GM12878 (cell line): ENCODE measurements around the gene ANO3. TPM values are rescaled to one million over a fixed set of nuclear protein-coding genes. Genes with fewer than 3 reads are reported as not detected.

Experiments
- ATAC-seq: fragments of 200-7000 bp; cut with Tn5 transposase; 3 replicates; pipeline ENCODE4 v1.9.1; 2020; ENCODE audit warnings: mild to moderate bottlenecking, moderate library complexity
- BruUV-seq: library from RNA; stranded (reverse); fragments of 400-500 nt; replicated peaks from 2 replicates; lab custom pipeline; 2021; lab: Mats Ljungman, UMichigan
- CTCF ChIA-PET: fragments of 300-600 bp; sonication (Branson Sonifier 250); formaldehyde crosslinking; extraction: SDS; loops from one replicate; lab custom pipeline; 2021; ENCODE audit warnings: inconsistent platforms; lab: Yijun Ruan, JAX
- POLR2A ChIA-PET: fragments of 350-600 bp; formaldehyde crosslinking; extraction: SDS; loops from one replicate; lab custom pipeline; 2021; ENCODE audit warnings: inconsistent platforms; lab: Charles Lee
- RAD21 ChIA-PET: fragments of 300-600 bp; sonication (Branson Sonifier 250); formaldehyde crosslinking; loops from one replicate; lab custom pipeline; 2023; ENCODE audit warnings: antibody characterized with exemption; ENCODE audit not compliant: unreplicated experiment; lab: Charles Lee
- SMC1A ChIA-PET: fragments of 300-600 bp; sonication (Branson Sonifier 250); formaldehyde crosslinking; loops from one replicate; lab custom pipeline; 2023; ENCODE audit not compliant: unreplicated experiment, uncharacterized antibody; lab: Charles Lee
- DNase-seq: peaks from one replicate; pipeline ENCODE4 v3.0.0-alpha.2; 2011; ENCODE audit warnings: low read depth, low spot score
- FAIRE-seq: peaks from 3 replicates; lab custom pipeline; 2011; peaks lifted over from hg19 to GRCh38; lab: Jason Lieb, UNC
- H2AFZ ChIP-seq: 2 replicates; pipeline ENCODE4 v1.6.0; 2011; ENCODE audit warnings: low read depth, low read length, control low read depth; ENCODE audit not compliant: control insufficient read depth
- H3K27ac ChIP-seq: 2 replicates; pipeline ENCODE4 v1.5.1; 2011; ENCODE audit warnings: control low read depth; ENCODE audit not compliant: control insufficient read depth, insufficient read depth
- H3K27me3 ChIP-seq, 2 experiments: replicated peaks in 1 of 2; 2 replicates each; pipeline versions ENCODE4 v1.6.0 to v1.6.1; 2011; ENCODE audit warnings: low read length in 1 of 2; ENCODE audit not compliant: control insufficient read depth in 2 of 2, insufficient read depth in 2 of 2
- H3K36me3 ChIP-seq, 2 experiments: 2 replicates each; pipeline ENCODE4 v1.5.1; 2011; ENCODE audit warnings: low read length in 1 of 2; ENCODE audit not compliant: control insufficient read depth in 2 of 2, insufficient read depth in 2 of 2
- H3K4me1 ChIP-seq: 2 replicates; pipeline ENCODE4 v1.6.1; 2011; ENCODE audit warnings: mild to moderate bottlenecking, low read length, moderate library complexity, mixed read lengths; ENCODE audit not compliant: control insufficient read depth, insufficient read depth
- H3K4me2 ChIP-seq: 2 replicates; pipeline ENCODE4 v1.6.0; 2011; ENCODE audit warnings: control low read depth; ENCODE audit not compliant: control insufficient read depth, insufficient read depth
- H3K4me3 ChIP-seq: fragments of 200-600 bp; sonication (generic); 2 replicates; pipeline ENCODE4 v1.5.1; 2016
- H3K79me2 ChIP-seq: 2 replicates; pipeline ENCODE4 v1.6.0; 2011; ENCODE audit warnings: low read length; ENCODE audit not compliant: control insufficient read depth, insufficient read depth
- H3K9ac ChIP-seq: 2 replicates; pipeline ENCODE4 v1.8.0; 2011; ENCODE audit warnings: low read length, control low read depth, mixed read lengths; ENCODE audit not compliant: control insufficient read depth, insufficient read depth
- H3K9me3 ChIP-seq: replicated peaks from 3 replicates; pipeline ENCODE4 v1.5.1; 2011; ENCODE audit warnings: mild to moderate bottlenecking, low read length; ENCODE audit not compliant: control insufficient read depth, insufficient read depth
- H4K20me1 ChIP-seq: 2 replicates; pipeline ENCODE4 v1.6.0; 2011; ENCODE audit not compliant: control insufficient read depth, insufficient read depth
- ATF2 ChIP-seq: IDR thresholded peaks from 2 replicates; pipeline ENCODE4 v1.6.1; 2012; ENCODE audit warnings: low read length, inconsistent platforms
- IKZF1 ChIP-seq: fragments of 450-650 bp; conservative IDR thresholded peaks from 2 replicates; pipeline ENCODE4 v1.6.1; 2017; ENCODE audit warnings: antibody characterized with exemption, mild to moderate bottlenecking
- MAX ChIP-seq: IDR thresholded peaks from 2 replicates; pipeline ENCODE4 v1.6.1; 2012; ENCODE audit warnings: low read depth, low read length, improper control_type of control experiment
- MYB ChIP-seq: fragments of 150-350 bp; IDR thresholded peaks from 2 replicates; pipeline ENCODE4 v1.6.1; 2014; ENCODE audit warnings: mild to moderate bottlenecking, low read depth, low read length, borderline replicate concordance
- MYC ChIP-seq: IDR thresholded peaks from 2 replicates; pipeline ENCODE4 v1.6.1; 2011; ENCODE audit warnings: mild to moderate bottlenecking, low read length, moderate library complexity, inconsistent platforms; ENCODE audit not compliant: insufficient read depth, insufficient replicate concordance, insufficient read length, severe bottlenecking
- RUNX3 ChIP-seq: IDR thresholded peaks from 2 replicates; pipeline ENCODE4 v1.6.1; 2012; ENCODE audit warnings: low read length, inconsistent platforms
- SKIL ChIP-seq: fragments of 450-650 bp; IDR thresholded peaks from 2 replicates; pipeline ENCODE4 v1.6.1; 2017; ENCODE audit warnings: mild to moderate bottlenecking, low read depth, inconsistent platforms; ENCODE audit not compliant: poor library complexity, severe bottlenecking
- SREBF2 ChIP-seq: IDR thresholded peaks from 2 replicates; pipeline ENCODE4 v1.6.1; 2012; ENCODE audit warnings: mild to moderate bottlenecking, low read length
- SUPT20H ChIP-seq: IDR thresholded peaks from 2 replicates; pipeline ENCODE4 v1.6.1; 2011; ENCODE audit warnings: low read depth, mild to moderate bottlenecking, low read length, moderate library complexity, borderline replicate concordance; ENCODE audit not compliant: control insufficient read depth
- ZSCAN29 ChIP-seq: fragments of 450-650 bp; IDR thresholded peaks from 2 replicates; pipeline ENCODE4 v1.6.1; 2017; ENCODE audit warnings: mild to moderate bottlenecking, moderate library complexity
- WGBS: methylation state at CpG from one replicate; pipeline ENCODE4 v1.1.6; 2016; ENCODE audit warnings: low lambda C conversion rate; ENCODE audit not compliant: insufficient replicate concordance, insufficient coverage; ENCODE audit errors: missing lambda C conversion rate; 5-methylcytosine and 5-hydroxymethylcytosine counted together
- in situ Hi-C: fragments of 300-500 bp; cut with MboI; formaldehyde crosslinking; loops from 9 replicates; pipeline ENCODE4 v1.14.3; 2018; ENCODE audit warnings: mixed read lengths
- intact Hi-C: fragments of 100-400 bp; cut with micrococcal nuclease; formaldehyde crosslinking; loops from one replicate; pipeline ENCODE4 v1.14.2; 2022; ENCODE audit not compliant: unreplicated experiment
- polyA plus RNA-seq, 11 experiments: library from polyadenylated mRNA; depleted of rRNA in 4 of 11; unstranded in 6 of 11; stranded (reverse) in 5 of 11; fragments of >200 nt; fragmentation: Nextera tagmentation in 4 of 11; fragmentation: Illumina TruSeq in 1 of 11; extraction: Ambion mirVana in 4 of 11; extraction: Trizol in 1 of 11; gene quantifications; 1 replicate in 1 of 11; 2 replicates in 10 of 11; pipeline versions ENCODE4 v1.2.1 to v1.2.3, GENCODE V29; 2011 to 2016; ENCODE audit warnings: inconsistent platforms in 2 of 11, missing spikeins in 2 of 11, low read depth in 1 of 11
- total RNA-seq, 4 experiments: library from RNA; depleted of rRNA in 3 of 4; stranded (reverse); fragments of >200 nt in 3 of 4; fragmentation: Illumina TruSeq in 1 of 4; extraction: Trizol in 1 of 4; gene quantifications; 2 replicates each; pipeline versions ENCODE4 v1.2.1 to v1.2.3, GENCODE V29; 2013 to 2021

The ANO3 gene
- total and polyA plus RNA-seq, 10 of the 15 experiments (the other 5 are each of a cell fraction or from before 2014, with no cell fraction given) = 0.13 to 5.9 (median 0.44) TPM

- Histone ChIP-seq H3K4me3 (no peak overlapping the region), H3K27me3 (no peaks in the 10 kb centered on the region), H3K4me2 (no peak overlapping the region), H3K4me1 (no peaks in the 10 kb centered on the region), H3K9ac (no peak overlapping the region), H2AFZ (no peak overlapping the region), H3K27ac (no peak overlapping the region), H3K36me3 (no peaks in the 10 kb centered on the region), H4K20me1 (no peaks in the 10 kb centered on the region), H3K9me3 (no peaks in the 10 kb centered on the region), H3K79me2 (no peaks in the 10 kb centered on the region)
- POLR2A ChIA-PET = no interaction called here
- RAD21 ChIA-PET = no interaction called here
- intact Hi-C loops = no loop called here
- SMC1A ChIA-PET = interaction anchor here (0.6 to 1.5 kb wide), 5 partner anchors 10 to 228 kb away, joined by 3 to 7 read pairs (median 3); no protein-coding TSS in a partner anchor
- ATAC-seq (no peak), FAIRE-seq (no peak), DNase-seq (no peak)
- no TSS peak for BruUV-seq
- in situ Hi-C loops = no loop called here
- TF ChIP-seq SREBF2 = no peak
- TF ChIP-seq MYB = no peak
- no peak for TF ChIP-seq SUPT20H
- TF ChIP-seq MYC = no peak
- no peak for TF ChIP-seq ATF2
- CTCF ChIA-PET = interaction anchor here (2.3 to 2.6 kb wide), 2 partner anchors 27 to 39 kb away, joined by 6 to 8 read pairs; no protein-coding TSS in a partner anchor
Measured at GRCh38 chr11:26323837-26324236, 8.1 kb upstream of the ANO3 start.

- Histone ChIP-seq H3K9ac (no peak overlapping the region), H4K20me1 (no peaks in the 10 kb centered on the region), H3K9me3 (no peaks in the 10 kb centered on the region), H3K4me1 (no peaks in the 10 kb centered on the region), H3K4me2 (no peak overlapping the region), H2AFZ (no peak overlapping the region), H3K36me3 (no peaks in the 10 kb centered on the region), H3K4me3 (no peak overlapping the region), H3K27ac (no peak overlapping the region), H3K79me2 (no peaks in the 10 kb centered on the region), H3K27me3 (no peaks in the 10 kb centered on the region)
- FAIRE-seq = no peak
- in situ Hi-C loops = no loop called here
- SMC1A ChIA-PET = interaction anchor here (0.6 to 1.5 kb wide), 5 partner anchors 9 to 227 kb away, joined by 3 to 7 read pairs (median 3); no protein-coding TSS in a partner anchor
- ATAC-seq = no peak
- CTCF ChIA-PET = interaction anchor here (2.3 to 2.6 kb wide), 2 partner anchors 27 to 40 kb away, joined by 6 to 8 read pairs; no protein-coding TSS in a partner anchor
- DNase-seq = no peak
- RAD21 ChIA-PET = no interaction called here
- intact Hi-C loops = no loop called here
- POLR2A ChIA-PET = no interaction called here
- BruUV-seq = no TSS peak
- 0% methylated on average over 2 of the region's 2 CpGs for WGBS
- TF ChIP-seq MYC = no peak
- no peak for TF ChIP-seq RUNX3
- TF ChIP-seq ZSCAN29 = no peak
- no peak for TF ChIP-seq IKZF1
- no peak for TF ChIP-seq SKIL
- TF ChIP-seq MAX = no peak
Measured at GRCh38 chr11:26324270-26324669, 7.7 kb upstream of the ANO3 start.
